ENCODE results near the gene RNF217.

DNA sequence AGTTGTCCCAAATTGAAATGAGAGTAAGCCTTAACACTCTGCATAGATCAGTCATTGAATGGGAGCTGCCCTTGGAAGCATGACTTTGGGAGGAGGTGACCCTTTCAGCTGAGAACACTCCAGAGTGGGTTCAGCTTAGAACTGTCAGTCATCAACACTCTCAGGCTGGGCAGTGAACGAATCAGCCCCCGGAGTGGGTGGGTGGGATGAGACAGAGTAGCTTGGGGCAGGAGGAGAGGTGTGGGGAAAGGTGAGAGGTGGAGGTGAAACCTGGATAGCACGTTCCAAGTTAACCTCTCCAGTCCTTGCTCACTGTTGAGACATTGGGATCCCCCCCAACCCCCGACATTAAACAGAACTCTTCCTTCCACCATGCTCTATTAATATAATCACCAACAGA, 136.0 kb downstream of the RNF217 start:
- TF ChIP-seq, protein P1, sequence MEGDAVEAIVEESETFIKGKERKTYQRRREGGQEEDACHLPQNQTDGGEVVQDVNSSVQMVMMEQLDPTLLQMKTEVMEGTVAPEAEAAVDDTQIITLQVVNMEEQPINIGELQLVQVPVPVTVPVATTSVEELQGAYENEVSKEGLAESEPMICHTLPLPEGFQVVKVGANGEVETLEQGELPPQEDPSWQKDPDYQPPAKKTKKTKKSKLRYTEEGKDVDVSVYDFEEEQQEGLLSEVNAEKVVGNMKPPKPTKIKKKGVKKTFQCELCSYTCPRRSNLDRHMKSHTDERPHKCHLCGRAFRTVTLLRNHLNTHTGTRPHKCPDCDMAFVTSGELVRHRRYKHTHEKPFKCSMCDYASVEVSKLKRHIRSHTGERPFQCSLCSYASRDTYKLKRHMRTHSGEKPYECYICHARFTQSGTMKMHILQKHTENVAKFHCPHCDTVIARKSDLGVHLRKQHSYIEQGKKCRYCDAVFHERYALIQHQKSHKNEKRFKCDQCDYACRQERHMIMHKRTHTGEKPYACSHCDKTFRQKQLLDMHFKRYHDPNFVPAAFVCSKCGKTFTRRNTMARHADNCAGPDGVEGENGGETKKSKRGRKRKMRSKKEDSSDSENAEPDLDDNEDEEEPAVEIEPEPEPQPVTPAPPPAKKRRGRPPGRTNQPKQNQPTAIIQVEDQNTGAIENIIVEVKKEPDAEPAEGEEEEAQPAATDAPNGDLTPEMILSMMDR (conservative IDR thresholded peaks at IDR 0.05; ENCODE audit: low read length) = no peak
- TF ChIP-seq EZH2phosphoT487 (IDR thresholded peaks at IDR 0.05; ENCODE audit: borderline replicate concordance) = no peak

Measured in Loucy (cell line).